Right kidney (tissue), 1 donor: Measurements from ENCODE around the gene PDE1C.
"Not testable (repeated sequence)": the region's sequence is repeated elsewhere in the genome, so short reads cannot be mapped to it uniquely, and the experiment has no call there.

Experiments
- DNase-seq: peaks from one replicate; pipeline ENCODE4 v3.0.0-alpha.2; 2016

PDE1C gene

GRCh38 chr7:31833625-31834024 lies 236.6 kb downstream of the PDE1C start:
- DNase-seq = not testable (repeated sequence)

GRCh38 chr7:31828520-31828919 lies 241.7 kb downstream of the PDE1C start:
- no peak for DNase-seq

GRCh38 chr7:31825576-31825975 lies 244.6 kb downstream of the PDE1C start:
- no peak for DNase-seq

DNA sequence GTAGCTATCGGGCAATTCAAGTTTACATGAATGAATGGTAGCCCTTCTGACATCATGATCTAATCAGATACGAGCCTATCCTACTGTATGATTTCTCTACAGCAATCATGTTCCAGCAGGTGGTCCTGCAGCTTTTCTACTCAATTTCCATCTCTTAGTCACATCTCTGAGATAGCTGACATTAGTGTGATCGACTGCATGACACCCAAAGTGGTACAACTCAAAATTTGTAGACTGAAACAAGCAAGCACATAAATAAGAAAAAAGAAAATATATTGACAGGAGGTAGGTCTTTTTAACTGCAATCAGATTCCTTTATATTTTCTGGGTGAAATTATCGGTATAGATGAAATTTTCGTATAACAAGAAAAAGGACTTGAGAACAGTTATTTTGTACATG lies 251.2 kb downstream of the PDE1C start:
- no peak for DNase-seq

DNA sequence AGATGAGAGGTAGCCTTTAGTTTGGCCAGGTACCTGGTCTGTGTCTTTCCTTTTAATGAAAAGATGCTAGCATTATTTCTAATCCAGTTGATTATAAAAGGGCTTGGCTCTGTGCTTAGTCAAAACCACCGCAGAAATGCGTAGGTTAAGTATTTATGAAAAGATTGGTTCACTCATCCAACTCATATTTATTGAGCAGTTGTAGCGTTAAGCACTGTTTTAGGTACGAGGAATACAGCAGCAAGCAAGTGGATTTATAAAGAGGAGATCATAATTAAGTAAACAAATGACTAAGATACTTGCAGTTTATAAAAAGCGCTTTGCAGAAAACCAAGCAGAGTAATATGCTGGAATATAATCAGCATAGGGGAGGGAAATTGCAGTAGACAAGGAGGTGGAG lies 253.4 kb downstream of the PDE1C start:
- DNase-seq = no peak

DNA sequence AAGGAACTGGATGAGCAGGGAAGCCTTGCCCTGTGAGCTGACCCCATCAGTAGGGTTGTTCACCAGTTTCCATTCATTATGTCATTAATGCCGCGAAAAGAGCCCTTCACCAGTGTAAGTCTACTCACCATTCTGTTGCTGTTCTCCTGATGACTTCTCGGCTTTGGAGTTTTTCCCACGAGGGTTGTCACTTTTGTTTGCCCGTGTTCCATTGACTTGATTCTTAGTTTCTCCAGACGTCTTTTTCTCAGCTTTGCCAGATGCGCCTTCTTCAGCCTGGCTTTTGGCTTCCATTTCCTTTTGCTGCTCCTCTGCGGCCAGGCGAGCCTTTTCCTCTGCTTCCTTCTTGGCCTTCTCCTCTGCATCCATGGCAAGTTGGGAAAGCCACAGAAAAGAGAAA lies 254.4 kb downstream of the PDE1C start:
- DNase-seq = no peak

DNA sequence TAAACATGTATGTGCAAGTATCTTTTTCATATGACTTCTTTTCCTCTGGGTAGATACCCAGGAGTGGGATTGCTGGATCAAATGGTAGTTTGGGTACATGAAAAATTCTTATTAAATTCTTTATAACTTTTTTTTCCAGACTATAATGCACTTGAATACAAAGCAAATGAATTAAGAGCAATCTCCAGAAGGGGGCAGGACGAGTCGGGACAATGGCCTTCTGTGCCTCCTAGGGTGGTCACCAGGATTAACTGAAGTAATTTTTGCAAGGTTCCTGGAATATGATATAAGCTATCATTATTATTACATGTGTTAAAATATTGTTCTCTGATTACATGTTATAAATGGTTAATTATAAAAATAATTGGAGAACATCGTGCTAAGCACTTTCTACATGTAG lies 256.0 kb downstream of the PDE1C start:
- no peak for DNase-seq

GRCh38 chr7:31811650-31812461 lies 258.4 kb downstream of the PDE1C start:
- peak; percentile 2 for DNase-seq

DNA sequence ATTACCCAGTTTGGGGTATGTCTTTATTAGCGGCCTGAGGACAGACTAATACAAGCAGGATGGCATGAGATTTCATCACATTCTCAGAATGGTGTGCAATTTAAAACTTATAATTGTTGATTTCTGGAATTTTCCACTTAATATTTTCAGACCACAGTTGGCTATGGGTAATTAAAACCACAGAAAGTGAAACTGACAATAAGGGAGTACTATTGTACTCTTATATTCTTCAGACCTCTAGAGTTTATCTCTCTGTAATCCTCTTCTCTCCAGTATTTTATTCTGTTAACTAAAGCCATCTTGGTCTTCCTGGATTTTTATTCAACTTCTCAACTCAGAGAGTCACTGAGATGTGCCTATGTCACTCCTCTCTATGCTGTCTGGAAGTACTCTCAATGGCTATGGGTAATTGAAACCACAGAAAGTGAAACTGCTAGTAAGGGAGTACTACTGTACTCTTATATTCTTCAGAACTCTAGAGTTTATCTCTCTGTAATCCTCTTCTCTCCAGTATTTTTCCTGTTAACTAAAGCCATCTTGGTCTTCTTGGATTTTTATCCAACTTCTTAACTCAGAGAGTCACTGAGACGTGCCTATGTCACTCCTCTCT lies 264.9 kb downstream of the PDE1C start:
- DNase-seq = no peak

GRCh38 chr7:31796375-31796774 lies 273.8 kb downstream of the PDE1C start:
- no peak for DNase-seq

GRCh38 chr7:31794851-31795344 lies 275.3 kb downstream of the PDE1C start:
- no peak for DNase-seq

- DNase-seq = no peak
Measured at GRCh38 chr7:31791881-31792280, 278.3 kb downstream of the PDE1C start.

- no peak for DNase-seq
Measured at GRCh38 chr7:31788883-31789680, 281.1 kb downstream of the PDE1C start.

DNA sequence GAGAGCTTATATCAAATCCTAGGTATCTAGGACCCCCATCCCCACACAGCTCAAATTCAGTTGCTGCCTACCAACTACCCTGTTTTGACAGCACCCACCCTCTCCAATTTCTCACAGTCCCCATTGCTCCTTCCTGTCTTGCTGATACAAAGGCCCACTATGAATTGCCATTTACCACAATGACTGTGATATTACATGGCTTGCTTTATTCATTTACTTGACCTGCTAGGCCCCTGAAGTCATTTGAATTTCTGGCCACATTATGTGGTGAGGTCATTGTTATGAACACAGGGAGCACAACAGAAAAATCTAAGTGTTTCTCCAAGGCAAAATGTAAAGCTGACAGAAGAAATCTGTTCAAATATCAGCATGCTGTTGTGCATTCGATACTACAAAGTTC lies 281.8 kb downstream of the PDE1C start:
- no peak for DNase-seq

GRCh38 chr7:31786326-31786725 lies 283.9 kb downstream of the PDE1C start:
- no peak for DNase-seq

GRCh38 chr7:31785101-31785500 lies 285.1 kb downstream of the PDE1C start:
- no peak for DNase-seq

GRCh38 chr7:31783221-31783620 lies 287.0 kb downstream of the PDE1C start:
- DNase-seq = no peak

DNA sequence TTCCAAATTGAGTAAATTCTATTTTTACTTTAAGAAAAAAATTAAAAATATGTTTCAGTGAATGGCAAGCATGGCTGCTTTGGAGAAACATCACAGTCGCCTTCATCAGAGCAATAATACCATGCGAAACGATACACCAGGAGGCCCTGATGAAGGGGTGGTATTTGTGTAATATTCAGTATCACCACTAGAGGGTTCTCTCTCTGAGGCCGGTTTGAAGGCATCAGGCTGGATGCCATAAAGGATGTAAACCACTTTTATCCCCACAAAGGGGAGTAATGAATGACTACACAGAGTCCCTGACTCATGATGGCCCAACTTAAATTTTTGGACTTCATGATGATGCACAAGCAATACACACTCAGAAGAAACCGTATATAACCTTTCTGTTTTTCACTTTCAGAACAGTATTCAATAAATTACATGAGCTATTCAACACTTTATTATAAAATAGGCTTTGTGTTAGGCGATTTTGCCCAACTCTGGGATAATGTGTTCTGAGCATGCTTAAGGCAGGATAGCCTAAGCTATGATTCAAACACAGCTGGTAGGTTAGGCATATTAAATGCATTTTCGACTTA lies 287.7 kb downstream of the PDE1C start:
- DNase-seq = no peak

GRCh38 chr7:31778296-31778695 lies 291.9 kb downstream of the PDE1C start:
- no peak for DNase-seq

GRCh38 chr7:31776616-31777015 lies 293.6 kb downstream of the PDE1C start:
- DNase-seq = no peak

GRCh38 chr7:31775556-31775955 lies 294.7 kb downstream of the PDE1C start:
- DNase-seq = no peak

DNA sequence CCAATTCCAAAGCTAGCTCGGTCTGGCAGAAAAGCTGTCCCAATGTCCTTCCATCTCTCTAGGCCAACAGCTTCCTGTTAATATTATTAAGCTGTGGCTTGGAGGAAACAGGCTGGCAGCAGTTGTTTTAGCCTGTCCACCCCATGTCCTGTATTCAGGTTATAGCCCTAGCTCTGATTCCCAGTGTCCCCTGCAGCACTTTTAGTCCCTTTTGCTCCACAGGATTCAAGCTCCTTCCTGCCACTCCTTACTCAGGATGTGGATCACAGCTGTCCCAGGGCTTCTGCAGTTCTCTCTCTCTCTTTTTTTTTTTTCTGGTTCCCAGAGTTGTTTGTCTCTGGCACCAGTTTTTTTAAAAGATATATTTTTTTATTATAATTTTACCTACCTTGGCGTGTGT lies 298.0 kb downstream of the PDE1C start:
- no peak for DNase-seq
